Osteoblast (primary cell): Measurements from ENCODE around the gene ZKSCAN1. TPM values are rescaled to one million over a fixed set of nuclear protein-coding genes. Genes with fewer than 3 reads are reported as not detected.
A peak's percentile ranks its signal among the peaks of the same experiment; 100 is the strongest.

Experiments
- DNase-seq: peaks from one replicate; pipeline ENCODE4 v3.0.0; 2011; ENCODE audit warnings: low spot score, mixed read lengths; ENCODE audit not compliant: insufficient read length; ENCODE audit errors: missing footprints
- H2AFZ ChIP-seq: 2 replicates; pipeline ENCODE4 v1.6.0; 2011; ENCODE audit warnings: mild to moderate bottlenecking, low read length
- H3K27ac ChIP-seq: 2 replicates; pipeline ENCODE4 v1.5.1; 2011; ENCODE audit warnings: mild to moderate bottlenecking, low read depth, low read length, moderate library complexity
- H3K27me3 ChIP-seq: 2 replicates; pipeline ENCODE4 v1.6.0; 2012; ENCODE audit warnings: mild to moderate bottlenecking, control low read depth, inconsistent platforms, low read length, moderate library complexity; ENCODE audit not compliant: insufficient read depth
- H3K36me3 ChIP-seq: 2 replicates; pipeline ENCODE4 v1.5.1; 2011; ENCODE audit warnings: mild to moderate bottlenecking, low read length, control low read depth, moderate library complexity; ENCODE audit not compliant: insufficient read depth
- H3K4me1 ChIP-seq: 2 replicates; pipeline ENCODE4 v1.5.1; 2011; ENCODE audit warnings: mild to moderate bottlenecking, low read length, control low read depth, moderate library complexity; ENCODE audit not compliant: insufficient read depth
- H3K4me2 ChIP-seq: 2 replicates; pipeline ENCODE4 v1.6.0; 2011; ENCODE audit warnings: mild to moderate bottlenecking, low read length; ENCODE audit not compliant: insufficient read depth
- H3K4me3 ChIP-seq: fragments of 200-600 bp; sonication (generic); 3 replicates; pipeline ENCODE4 v1.5.1; 2012; ENCODE audit warnings: mild to moderate bottlenecking, low read length, inconsistent platforms; ENCODE audit not compliant: insufficient read depth
- H3K79me2 ChIP-seq: 2 replicates; pipeline ENCODE4 v1.6.0; 2012; ENCODE audit warnings: mild to moderate bottlenecking, low read length, control low read depth, inconsistent platforms; ENCODE audit not compliant: insufficient read depth
- H3K9me3 ChIP-seq: 2 replicates; pipeline ENCODE4 v1.5.1; 2011; ENCODE audit warnings: low read depth, low read length, control low read depth
- H4K20me1 ChIP-seq: 2 replicates; pipeline ENCODE4 v1.6.0; 2012; ENCODE audit warnings: mild to moderate bottlenecking, low read length, control low read depth; ENCODE audit not compliant: insufficient read depth
- CTCF ChIP-seq: IDR thresholded peaks from 2 replicates; pipeline ENCODE4 v1.5.1; 2011; ENCODE audit warnings: mild to moderate bottlenecking, low read depth, low read length, moderate library complexity; ENCODE audit errors: extremely low read depth
- total RNA-seq: library from RNA; depleted of rRNA; stranded (reverse); fragments of >200 nt; gene quantifications from 2 replicates; pipeline ENCODE4 v1.2.3, GENCODE V29; 2012

The ZKSCAN1 gene
- total RNA-seq, 1 donor: 46.0 TPM

- Histone ChIP-seq H3K4me3 (no peak overlapping the region), H3K79me2 (no peaks in the 10 kb centered on the region), H4K20me1 (no peaks in the 10 kb centered on the region), H3K27me3 (peaks cover 18% of the 10 kb centered on the region), H3K36me3 (no peaks in the 10 kb centered on the region), H3K4me2 (no peak overlapping the region), H3K9me3 (no peaks in the 10 kb centered on the region), H2AFZ (no peak overlapping the region), H3K4me1 (peaks cover 6% of the 10 kb centered on the region), H3K27ac (no peak overlapping the region)
- DNase-seq: no peak
- TF ChIP-seq CTCF: no peak
Measured at GRCh38 chr7:99992330-99993038, 22.9 kb upstream of the ZKSCAN1 start.

GRCh38 chr7:99994819-99995218, 20.6 kb upstream of the ZKSCAN1 start:
- Histone ChIP-seq H3K4me1 (peaks cover 6% of the 10 kb centered on the region), H3K9me3 (no peaks in the 10 kb centered on the region), H3K4me3 (no peak overlapping the region), H4K20me1 (no peaks in the 10 kb centered on the region), H2AFZ (peak overlapping the region; percentile 38), H3K4me2 (peak overlapping the region; percentile 52), H3K36me3 (no peaks in the 10 kb centered on the region), H3K27me3 (peaks cover 6% of the 10 kb centered on the region), H3K79me2 (no peaks in the 10 kb centered on the region), H3K27ac (no peak overlapping the region)
- TF ChIP-seq CTCF: no peak
- no peak for DNase-seq

GRCh38 chr7:99996755-99997544, 18.4 kb upstream of the ZKSCAN1 start:
- peak overlapping the region; percentile 93 for H2AFZ ChIP-seq
- no peak for TF ChIP-seq CTCF
- peak overlapping the region; percentile 70 for H3K4me3 ChIP-seq
- no peaks in the 10 kb centered on the region for H3K27me3 ChIP-seq
- no peak overlapping the region for H3K27ac ChIP-seq
- H3K4me2 ChIP-seq: peak overlapping the region; percentile 75
- H4K20me1 ChIP-seq: no peaks in the 10 kb centered on the region
- no peaks in the 10 kb centered on the region for H3K9me3 ChIP-seq
- DNase-seq: no peak
- no peaks in the 10 kb centered on the region for H3K79me2 ChIP-seq
- H3K36me3 ChIP-seq: no peaks in the 10 kb centered on the region
- peaks cover 6% of the 10 kb centered on the region for H3K4me1 ChIP-seq

- Histone ChIP-seq H3K27me3 (no peaks in the 10 kb centered on the region), H3K4me2 (peak overlapping the region; percentile 75), H2AFZ (peak overlapping the region; percentile 93), H3K27ac (no peak overlapping the region), H3K36me3 (no peaks in the 10 kb centered on the region), H3K9me3 (no peaks in the 10 kb centered on the region), H3K4me1 (peaks cover 6% of the 10 kb centered on the region), H3K4me3 (peak overlapping the region; percentile 70), H4K20me1 (no peaks in the 10 kb centered on the region), H3K79me2 (no peaks in the 10 kb centered on the region)
- DNase-seq: peak; percentile 60
- TF ChIP-seq CTCF: no peak
Measured at GRCh38 chr7:99997545-99998137, 17.8 kb upstream of the ZKSCAN1 start.
